Loucy (cell line): ENCODE results near the gene TNFRSF25.

ENCODE experiments used
- EZH2phosphoT487 ChIP-seq: fragments of 200-600 bp; IDR thresholded peaks from 2 replicates; pipeline ENCODE4 v1.6.1; 2018; ENCODE audit warnings: antibody characterized with exemption, mild to moderate bottlenecking, moderate library complexity, borderline replicate concordance
- TF ChIP-seq, protein P1 (sequence below): fragments of 200-600 bp; sonication (generic); conservative IDR thresholded peaks from 2 replicates; pipeline ENCODE4 v1.5.1; 2014; ENCODE audit warnings: mild to moderate bottlenecking, antibody characterized with exemption, low read length

- TF ChIP-seq, protein P1, sequence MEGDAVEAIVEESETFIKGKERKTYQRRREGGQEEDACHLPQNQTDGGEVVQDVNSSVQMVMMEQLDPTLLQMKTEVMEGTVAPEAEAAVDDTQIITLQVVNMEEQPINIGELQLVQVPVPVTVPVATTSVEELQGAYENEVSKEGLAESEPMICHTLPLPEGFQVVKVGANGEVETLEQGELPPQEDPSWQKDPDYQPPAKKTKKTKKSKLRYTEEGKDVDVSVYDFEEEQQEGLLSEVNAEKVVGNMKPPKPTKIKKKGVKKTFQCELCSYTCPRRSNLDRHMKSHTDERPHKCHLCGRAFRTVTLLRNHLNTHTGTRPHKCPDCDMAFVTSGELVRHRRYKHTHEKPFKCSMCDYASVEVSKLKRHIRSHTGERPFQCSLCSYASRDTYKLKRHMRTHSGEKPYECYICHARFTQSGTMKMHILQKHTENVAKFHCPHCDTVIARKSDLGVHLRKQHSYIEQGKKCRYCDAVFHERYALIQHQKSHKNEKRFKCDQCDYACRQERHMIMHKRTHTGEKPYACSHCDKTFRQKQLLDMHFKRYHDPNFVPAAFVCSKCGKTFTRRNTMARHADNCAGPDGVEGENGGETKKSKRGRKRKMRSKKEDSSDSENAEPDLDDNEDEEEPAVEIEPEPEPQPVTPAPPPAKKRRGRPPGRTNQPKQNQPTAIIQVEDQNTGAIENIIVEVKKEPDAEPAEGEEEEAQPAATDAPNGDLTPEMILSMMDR, result no peak
- no peak for TF ChIP-seq EZH2phosphoT487
Observed at GRCh38 chr1:6462412-6463119, 3.4 kb downstream of the TNFRSF25 start.
